Skeletal muscle cell (primary cell): ENCODE data around the gene NCF4.

ENCODE experiments used
- DNase-seq: peaks from one replicate; pipeline ENCODE4 v3.0.0-alpha.2; 2010; ENCODE audit warnings: low read depth
- H3K4me3 ChIP-seq: 2 replicates; pipeline ENCODE4 v1.5.1; 2011; ENCODE audit warnings: low read depth, mild to moderate bottlenecking, control low read depth, low read length, moderate library complexity

NCF4 gene

DNA sequence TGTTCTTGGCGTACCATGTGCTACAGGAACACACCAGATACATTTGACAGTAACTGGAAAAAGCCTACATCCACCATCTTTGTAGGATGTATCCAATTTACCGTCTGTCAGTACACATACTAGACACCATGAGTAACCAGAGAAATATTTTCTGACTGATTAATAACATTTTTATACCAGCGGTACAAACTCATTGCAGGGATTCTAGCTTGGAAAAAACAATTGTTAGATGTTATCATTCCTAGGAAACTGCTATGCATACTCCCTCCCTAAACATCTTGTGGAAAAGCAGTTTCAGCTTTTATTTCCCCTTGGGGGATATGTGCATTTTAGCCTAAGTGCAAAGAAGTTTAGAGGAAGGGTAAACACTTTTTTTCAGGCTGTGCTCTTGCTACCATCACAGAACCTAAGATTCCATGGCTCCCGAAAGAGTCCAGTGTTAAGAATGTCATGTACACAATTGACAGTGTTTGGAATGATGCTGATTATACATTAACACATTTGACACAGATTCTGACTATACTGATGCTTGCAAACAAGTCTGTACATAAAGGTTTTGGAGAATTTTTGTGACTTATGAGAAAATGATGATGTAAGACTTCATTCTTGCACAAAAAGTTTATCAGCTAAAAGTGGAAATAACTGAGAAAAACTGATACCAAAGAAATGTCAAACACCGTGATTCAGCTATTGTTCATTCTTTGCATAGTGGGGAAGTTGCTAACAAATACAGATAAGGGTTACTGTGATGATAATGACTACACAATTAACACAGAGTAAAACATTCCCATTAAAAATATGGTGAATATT lies 23.7 kb downstream of the NCF4 start:
- DNase-seq = no peak

DNA sequence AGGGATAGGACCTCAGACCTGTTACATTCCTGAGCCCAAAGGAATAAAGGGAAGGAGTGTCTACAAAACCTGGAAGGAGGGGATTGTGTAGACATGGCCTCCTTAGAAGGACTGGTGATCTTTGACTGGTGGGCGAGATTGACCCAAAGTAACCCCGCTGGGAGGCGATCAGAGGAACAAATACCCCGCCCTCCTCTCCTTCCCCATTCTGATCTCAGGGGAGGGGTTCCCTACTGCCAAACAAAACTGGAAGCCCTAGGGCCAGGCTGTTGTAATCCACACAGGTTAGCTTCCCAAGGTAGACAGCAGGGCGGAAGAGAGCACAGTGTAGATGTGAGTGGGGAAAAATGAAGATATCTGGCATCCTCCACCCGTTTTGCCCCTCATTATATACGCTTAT lies 24.7 kb downstream of the NCF4 start:
- DNase-seq = no peak

More for the DNA sequence above, 23.7 kb downstream of the NCF4 start:
- no peak overlapping the region for H3K4me3 ChIP-seq

DNA sequence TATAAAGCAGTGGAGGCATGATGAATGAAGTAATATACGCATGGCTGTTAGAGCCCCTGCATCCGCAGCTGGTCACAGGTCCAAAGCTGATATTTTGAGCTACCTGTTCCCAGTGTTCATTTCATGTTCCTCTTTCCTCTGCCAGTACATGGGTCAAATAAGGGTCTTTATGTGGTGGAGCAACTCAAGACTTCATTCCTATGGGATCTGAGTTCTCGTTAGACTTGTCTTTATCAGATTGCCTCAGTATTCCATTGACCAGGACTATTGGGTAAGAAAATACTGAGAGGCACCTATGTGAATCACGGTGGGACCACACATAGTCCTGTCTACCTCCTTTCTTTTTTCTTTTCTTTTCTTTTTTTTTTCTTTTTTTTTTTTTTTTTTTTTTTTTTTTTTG lies 25.2 kb downstream of the NCF4 start:
- no peak for DNase-seq
- H3K4me3 ChIP-seq = no peak overlapping the region

More for the DNA sequence above, 24.7 kb downstream of the NCF4 start:
- H3K4me3 ChIP-seq = no peak overlapping the region

DNA sequence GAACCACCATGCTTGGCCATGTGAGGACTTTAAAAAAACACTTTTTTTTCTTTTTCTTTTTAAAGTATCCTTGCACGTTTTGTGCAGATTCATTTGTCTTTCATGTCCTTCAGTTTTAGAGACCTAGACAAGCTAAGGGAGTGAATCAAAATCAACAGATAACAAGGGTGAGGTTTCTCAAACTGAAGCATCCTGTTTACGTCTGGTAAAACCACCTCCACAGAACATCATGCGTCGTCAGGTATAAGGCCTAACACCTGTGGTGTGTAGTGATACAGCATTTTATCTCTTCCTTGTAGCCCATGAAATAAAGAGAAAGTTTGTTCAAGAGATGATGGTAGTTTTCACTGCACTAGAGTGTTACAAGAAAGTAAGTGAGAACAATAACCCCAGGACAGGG lies 26.4 kb downstream of the NCF4 start:
- no peak overlapping the region for H3K4me3 ChIP-seq
- DNase-seq = no peak

DNA sequence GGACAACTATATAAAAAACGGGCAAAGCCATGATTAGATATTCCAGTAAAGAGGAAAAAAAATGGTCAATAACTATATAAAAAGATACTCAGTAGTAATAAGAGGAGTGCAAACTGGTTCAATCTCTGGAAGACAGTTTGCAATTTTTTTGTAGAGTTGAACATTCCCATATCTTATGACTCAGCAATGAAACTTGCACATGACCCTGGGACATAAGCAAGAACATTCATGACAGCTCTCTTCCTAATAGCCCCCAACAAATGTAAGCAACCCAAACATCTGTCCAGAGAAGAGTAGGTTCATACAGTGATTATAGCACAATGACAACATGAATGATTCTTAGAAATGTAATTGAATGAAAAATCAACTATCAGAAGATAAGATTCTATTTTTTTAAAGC lies 30.8 kb downstream of the NCF4 start:
- DNase-seq = no peak
- H3K4me3 ChIP-seq = no peak overlapping the region

DNA sequence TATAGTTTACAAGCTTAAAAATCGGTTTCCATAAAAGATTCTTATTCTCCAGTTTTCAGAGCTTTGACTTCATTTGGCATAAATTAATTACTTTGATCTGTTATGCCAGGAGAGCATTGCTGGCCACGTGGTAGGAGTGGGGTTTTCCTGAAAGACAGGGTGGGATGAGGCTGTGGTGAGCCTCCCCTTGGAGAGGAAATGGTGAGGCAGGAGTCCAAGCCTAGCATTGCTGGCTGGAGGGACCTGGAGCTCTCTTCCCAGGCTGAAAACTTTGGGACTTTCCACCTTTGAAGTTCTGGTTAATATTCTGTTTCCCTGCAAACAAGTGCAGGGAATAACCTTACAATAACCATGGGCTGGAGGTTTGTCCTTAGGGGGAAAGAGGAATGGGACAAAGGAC lies 31.5 kb downstream of the NCF4 start:
- no peak overlapping the region for H3K4me3 ChIP-seq
- DNase-seq = no peak

DNA sequence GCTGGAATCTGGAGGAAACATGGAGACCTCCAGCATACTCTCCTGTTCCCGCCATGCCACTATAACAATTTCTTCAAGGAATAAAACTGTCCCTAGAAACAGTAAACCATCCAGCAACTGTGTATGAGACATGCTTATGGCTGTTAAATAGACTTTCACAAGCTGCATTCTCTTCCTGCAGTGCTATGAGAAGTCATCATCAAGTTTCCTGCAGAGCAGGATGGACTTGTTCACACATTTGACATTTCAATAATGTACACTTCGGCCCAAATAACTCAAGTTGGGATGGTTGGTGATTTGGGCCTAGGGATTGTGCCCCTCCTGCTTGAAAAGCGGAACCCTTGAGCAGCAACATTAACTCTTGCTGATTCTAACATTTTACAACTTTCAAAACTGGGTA lies 32.5 kb downstream of the NCF4 start:
- H3K4me3 ChIP-seq = no peak overlapping the region
- DNase-seq = no peak

DNA sequence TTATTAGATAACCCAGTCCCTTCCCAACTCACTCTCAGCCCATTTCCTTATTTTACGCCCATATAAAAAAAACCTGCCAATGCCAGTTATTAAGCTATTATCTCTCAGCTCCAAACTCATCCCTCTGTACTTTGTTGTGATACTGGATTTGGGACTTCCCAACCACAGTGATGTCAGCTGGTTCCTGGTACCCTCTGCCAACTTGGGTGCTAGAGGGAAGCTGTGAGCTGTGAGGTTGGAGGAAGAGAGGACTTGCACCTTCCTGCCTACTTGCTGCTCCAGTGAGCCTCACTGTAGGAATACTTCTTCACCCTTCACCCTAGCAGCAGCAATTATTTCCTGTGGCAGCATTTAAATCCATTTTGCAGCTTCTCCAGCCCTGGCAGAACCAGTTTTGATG lies 33.5 kb downstream of the NCF4 start:
- no peak overlapping the region for H3K4me3 ChIP-seq
- no peak for DNase-seq

DNA sequence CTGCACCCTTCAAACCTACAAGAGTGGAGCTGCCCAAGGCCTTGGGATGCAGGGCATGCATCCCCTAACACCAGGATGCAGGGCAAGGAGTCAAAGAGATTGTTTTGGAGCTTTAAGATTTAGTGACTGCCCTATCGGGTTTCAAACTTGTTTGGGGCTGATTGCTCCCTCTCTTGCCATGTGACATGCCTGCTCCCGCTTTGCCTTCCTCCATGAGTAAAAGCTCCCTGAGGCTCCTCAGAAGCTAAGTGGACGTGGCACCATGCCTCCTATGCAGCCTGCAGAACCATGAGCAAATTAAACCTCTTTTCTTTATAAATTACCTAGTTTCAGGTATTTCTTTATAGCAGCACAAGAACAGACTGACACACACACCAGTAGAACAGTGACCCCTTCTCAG lies 36.8 kb downstream of the NCF4 start:
- DNase-seq = no peak
- no peak overlapping the region for H3K4me3 ChIP-seq

DNA sequence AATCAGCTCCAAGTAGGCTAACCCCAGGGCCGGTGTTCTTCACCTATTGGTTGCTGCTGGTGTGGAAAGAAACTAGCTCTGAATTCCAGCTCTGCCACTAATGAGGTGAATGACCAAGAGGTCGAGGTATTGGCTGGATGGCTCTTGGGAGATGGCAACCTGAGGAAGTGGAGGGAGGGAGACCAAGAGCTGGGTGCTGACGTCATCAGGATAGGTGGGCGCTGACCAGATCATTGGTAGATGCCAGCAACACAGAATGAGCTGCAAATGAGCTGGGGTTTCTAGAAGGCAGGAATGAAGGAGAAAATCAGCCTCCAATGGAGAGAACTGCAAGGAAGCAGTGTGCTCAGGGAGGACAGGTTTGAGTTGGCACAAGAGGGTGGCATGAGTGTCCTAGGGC lies 37.9 kb downstream of the NCF4 start:
- H3K4me3 ChIP-seq = no peak overlapping the region

DNA sequence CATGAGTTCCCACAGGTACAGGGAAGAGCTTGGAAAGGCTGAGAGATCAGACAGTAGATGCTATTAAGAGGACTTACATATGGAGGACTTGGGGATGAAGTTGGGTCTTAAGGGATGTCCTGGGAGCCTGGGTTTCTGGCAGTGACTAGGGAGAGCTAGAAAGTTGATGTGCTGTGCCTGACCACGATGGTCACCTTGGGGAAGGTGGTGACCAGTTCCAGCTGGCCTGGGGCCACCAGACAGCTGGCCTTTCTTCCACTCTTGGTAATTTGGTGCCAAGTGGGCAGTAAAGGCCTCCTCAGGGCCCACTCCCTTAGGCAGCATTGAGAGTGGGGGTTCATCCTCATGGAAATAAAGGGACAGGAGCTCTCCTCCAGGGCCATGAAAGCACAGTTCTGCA lies 38.7 kb downstream of the NCF4 start:
- no peak for DNase-seq
- no peak overlapping the region for H3K4me3 ChIP-seq

More for the DNA sequence above, 37.9 kb downstream of the NCF4 start:
- DNase-seq = no peak

DNA sequence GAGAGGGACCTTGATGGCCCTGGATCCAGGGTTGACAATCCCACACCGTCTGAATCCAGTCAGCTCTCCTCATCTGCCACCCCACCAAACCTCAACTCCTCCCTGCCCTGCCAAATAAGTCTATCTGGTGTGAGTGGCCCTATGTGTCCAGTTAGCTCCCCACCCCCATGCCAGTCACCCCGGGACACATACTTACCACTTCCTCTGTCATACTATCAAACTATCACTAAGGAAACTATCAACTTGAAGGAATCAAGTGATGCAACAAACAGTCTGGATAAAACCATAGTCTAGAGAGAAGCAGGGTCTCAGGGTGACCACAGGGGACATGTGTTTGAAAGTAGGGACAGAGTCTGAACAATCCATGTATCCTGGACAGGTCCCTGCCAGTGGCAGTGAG lies 39.4 kb downstream of the NCF4 start:
- no peak overlapping the region for H3K4me3 ChIP-seq
- no peak for DNase-seq

DNA sequence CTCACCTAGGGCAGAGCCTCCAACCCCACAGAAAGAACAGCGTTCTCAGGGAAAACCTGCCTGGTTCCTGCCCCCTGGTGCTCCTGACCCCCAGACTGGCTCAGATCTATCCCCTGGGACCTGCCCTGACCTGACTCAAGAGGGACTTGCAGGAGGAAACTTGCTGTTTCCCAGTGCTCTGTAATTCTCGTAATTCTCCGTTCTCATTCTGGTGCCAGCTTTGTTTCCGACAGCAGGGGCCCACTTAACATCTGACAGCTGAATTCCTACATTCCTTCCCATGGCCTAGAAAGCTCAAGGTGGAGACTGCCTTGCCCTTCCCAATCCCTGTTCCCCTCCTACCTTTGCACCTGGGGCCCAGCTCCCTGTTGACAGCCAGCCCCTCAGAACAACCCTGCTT lies 40.1 kb downstream of the NCF4 start:
- no peak overlapping the region for H3K4me3 ChIP-seq
- DNase-seq = no peak

DNA sequence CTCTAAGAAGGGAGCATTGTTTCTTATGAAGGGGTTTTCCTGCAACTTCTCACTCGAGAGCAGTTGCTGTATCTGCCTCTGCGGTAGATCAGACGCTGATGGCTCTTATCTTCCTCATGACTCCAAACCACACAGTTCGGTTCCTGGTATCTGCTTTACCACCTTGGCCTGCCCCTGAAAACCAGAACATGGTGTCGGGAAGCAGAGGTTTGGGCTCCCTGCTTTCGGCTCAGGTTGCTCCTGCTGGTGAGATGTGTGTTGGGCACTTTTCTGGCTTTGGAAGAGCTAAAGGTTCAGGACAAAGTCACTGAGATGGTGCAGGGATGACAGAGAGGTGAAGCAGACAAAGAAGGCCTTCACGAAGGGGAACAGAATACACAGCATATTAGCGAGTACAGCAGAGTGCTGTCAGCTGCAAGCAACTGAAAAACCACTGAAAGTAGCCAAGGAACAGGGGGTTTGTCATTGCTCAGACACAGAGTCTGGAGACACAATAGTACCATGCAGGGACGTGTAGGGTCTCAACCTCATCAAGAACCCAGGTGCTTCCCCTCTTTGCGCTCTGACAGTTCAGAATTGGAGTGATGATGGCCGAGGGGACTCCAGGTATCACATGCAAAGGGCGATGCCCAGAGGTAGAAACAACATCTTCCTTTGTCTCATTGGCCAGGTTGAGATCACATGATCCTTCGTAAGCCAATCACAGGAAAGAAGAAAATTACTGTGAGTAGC lies 40.8 kb downstream of the NCF4 start:
- no peak overlapping the region for H3K4me3 ChIP-seq
- DNase-seq = no peak

DNA sequence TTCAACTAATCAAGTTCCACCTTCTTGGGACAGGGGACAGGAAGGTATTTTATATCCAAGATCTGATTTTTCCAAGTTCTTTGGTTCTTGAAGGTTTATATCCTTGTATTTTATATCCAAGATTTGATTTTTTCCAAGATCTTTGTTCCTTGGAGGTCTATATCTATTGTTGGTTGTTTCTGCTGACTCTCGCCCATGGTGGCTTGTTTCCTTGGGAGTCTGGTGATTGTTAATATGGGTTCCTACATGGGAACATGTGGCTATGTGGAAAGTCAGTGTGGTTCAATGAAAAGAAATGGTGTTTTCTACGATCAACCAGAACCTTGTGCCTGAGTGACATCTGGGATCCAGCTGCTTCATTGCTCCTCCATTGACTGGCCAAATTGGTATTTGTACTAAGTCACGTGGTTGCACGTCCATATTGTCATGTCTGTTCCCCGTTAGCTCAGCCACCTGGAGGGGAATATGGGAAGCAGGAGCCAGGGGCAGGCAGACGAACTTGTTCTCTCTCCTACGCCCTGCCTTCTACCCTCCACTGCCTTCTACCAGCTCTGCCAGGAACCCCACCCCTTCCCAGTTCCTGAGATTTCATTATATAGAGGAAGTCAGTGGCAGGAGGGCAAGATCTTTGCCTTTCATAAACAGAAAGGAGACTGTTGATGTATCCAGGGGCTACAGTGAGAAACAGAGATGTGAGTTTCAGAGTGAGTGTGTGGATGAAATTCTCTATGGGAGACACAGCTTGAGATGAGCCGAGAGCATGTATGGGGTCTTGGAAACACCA lies 41.5 kb downstream of the NCF4 start:
- H3K4me3 ChIP-seq = no peak overlapping the region
- DNase-seq = no peak

DNA sequence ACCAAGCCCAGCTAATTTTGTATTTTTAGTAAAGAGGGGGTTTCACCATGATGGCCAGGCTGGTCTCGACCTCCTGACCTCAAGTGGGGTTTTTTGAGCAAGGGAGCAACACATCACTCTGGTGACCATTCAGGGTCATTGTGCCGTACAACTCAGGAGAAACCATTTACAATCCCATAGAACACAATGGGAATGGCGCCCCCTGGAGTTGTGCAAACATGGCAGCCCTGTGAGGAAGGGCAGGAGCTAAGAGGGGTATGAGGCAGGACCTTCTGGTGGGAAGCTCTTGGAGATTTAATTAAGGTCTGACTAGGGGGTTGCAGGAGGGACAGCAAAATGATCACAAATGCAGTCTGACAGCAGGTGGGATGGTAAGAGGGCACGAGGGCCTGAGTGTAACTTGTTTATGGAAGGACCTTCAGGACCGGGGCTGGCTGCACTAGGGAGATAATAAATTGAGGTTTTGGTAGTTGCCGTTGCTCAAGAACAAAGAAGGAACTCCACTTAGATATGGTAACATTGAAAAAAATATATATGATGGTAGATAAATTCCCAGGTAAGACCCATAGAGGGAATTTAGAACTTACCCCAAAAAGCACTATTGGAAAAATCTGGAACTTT lies 43.6 kb downstream of the NCF4 start:
- DNase-seq = no peak
- H3K4me3 ChIP-seq = no peak overlapping the region

DNA sequence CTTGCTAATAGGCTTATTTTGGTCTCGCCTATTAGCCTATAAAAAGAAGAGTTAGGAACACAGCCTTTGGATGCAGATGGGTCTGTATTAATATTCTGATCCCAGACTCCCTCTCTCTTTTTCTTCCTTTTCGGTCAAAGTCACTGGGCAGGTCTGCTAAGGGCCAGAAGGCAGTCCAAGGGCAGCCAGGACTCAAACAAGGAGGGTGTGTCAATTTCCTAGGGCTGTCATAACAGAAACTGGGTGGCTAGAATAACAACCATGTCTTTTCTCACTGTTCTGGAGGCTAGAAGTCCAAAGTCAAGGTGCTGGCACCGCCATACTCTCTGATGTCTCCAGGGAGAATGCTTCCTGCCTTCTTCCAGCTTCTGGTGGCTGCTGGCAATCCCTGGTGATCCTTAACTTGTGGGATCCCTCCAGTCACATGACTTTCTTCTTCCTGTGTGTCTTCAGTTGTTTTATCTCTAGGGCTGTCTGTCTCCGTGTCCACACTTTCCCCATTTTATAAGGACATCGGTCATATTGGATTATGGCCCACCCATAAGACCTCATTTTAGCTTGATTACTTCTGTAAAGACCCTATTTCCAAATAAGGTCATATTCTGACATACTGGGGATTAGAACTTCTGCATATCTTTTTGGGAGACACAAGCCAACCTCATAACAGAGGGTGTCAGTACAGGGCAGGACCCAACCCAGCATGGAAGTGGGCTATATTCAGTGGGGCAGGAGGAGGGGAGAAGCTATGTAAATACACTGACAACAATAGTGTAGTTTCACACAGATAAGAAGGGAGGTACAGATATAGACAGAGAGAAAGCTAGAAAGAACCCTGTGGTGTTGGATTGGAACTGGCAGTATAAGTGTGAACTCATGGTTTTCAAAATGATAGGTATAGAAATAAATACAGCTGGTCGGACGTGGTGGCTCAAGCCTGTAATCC lies 46.7 kb downstream of the NCF4 start:
- DNase-seq = no peak
- no peak overlapping the region for H3K4me3 ChIP-seq

DNA sequence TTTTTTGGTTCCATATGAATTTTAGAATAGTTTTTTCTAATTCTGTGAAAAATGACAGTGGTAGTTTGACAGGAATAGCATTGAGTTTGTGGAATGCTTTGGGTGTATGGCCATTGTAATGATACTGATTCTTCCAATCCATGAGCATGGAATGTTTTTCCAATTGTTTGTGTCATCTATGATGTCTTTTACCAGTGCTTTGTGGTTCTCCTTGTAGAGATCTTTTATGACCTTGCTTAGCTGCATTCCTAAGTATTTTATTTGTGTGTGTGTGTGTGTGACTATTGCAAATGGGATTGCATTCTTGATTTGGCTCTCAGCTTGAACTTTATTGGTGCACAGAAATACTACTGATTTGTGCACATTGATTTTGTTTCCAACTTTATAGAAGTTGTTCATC lies 49.7 kb downstream of the NCF4 start:
- H3K4me3 ChIP-seq = no peak overlapping the region
- DNase-seq = no peak
